Measurements from ENCODE around the gene RANBP10.

RANBP10 gene

DNA sequence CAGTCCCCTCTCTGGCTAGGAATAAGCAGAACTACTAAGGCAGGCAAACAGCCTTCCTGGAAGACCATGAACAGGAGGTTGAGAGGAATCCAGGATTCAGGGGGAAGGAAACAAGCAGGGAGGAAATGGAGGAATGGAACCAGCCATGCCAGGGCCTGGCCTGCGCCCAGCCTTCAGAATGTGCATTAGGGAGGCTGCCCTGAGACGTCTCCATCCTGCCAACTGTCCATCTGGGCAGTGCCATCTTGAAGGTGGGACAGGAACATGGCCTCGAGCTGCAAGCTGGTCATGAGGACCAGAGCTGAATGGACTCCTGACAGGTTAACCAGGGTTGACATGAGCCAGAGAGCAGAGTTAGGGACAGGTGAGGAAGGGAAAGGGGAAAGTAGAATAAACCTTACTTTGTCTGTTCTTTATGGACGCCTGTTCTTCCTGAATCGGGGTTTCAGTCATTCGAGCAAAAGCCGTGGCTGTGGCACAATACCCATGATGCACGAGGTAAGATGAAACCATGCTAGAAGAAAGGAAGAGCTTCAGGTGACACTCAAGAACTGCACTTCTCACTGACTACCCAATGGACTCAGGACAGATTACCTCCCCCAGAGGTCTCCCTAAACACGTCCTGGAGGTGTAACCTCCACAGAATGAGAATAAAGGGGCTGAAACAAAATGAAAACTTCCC, 75.1 kb downstream of the RANBP10 start:
- no peaks in the 10 kb centered on the region for H3K27me3 ChIP-seq (ENCODE audit: insufficient read depth, low read length, poor library complexity)
- no peaks in the 10 kb centered on the region for H4K20me1 ChIP-seq (ENCODE audit: insufficient read depth, low read length)
- H3K4me1 ChIP-seq (ENCODE audit: insufficient read depth, low read length): no peaks in the 10 kb centered on the region
- no peak overlapping the region for H2AFZ ChIP-seq (ENCODE audit: low read depth, low read length)
- H3K36me3 ChIP-seq (ENCODE audit: insufficient read depth, low read length): peaks cover 83% of the 10 kb centered on the region
- no peak overlapping the region for H3K9ac ChIP-seq (ENCODE audit: low read depth, low read length)
- no peak for TF ChIP-seq EZH2 (IDR thresholded peaks at IDR 0.05; ENCODE audit: borderline replicate concordance, low read depth, low read length, severe bottlenecking)
- TF ChIP-seq, protein P1, sequence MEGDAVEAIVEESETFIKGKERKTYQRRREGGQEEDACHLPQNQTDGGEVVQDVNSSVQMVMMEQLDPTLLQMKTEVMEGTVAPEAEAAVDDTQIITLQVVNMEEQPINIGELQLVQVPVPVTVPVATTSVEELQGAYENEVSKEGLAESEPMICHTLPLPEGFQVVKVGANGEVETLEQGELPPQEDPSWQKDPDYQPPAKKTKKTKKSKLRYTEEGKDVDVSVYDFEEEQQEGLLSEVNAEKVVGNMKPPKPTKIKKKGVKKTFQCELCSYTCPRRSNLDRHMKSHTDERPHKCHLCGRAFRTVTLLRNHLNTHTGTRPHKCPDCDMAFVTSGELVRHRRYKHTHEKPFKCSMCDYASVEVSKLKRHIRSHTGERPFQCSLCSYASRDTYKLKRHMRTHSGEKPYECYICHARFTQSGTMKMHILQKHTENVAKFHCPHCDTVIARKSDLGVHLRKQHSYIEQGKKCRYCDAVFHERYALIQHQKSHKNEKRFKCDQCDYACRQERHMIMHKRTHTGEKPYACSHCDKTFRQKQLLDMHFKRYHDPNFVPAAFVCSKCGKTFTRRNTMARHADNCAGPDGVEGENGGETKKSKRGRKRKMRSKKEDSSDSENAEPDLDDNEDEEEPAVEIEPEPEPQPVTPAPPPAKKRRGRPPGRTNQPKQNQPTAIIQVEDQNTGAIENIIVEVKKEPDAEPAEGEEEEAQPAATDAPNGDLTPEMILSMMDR (IDR thresholded peaks at IDR 0.05; ENCODE audit: borderline replicate concordance, extremely low read depth, low read length, poor library complexity, severe bottlenecking): no peak
- H3K27ac ChIP-seq (ENCODE audit: low read length): no peak overlapping the region
- no peak for DNase-seq
- H3K79me2 ChIP-seq (ENCODE audit: insufficient read depth, low read length): no peaks in the 10 kb centered on the region
- ATAC-seq (ENCODE audit: insufficient read depth, low read depth): no peak
- H3K4me2 ChIP-seq (ENCODE audit: insufficient read depth, low read length): no peak overlapping the region
- no peaks in the 10 kb centered on the region for H3K9me3 ChIP-seq (ENCODE audit: insufficient read depth, low read length, severe bottlenecking)
- no peak overlapping the region for H3K4me3 ChIP-seq (ENCODE audit: low read depth in 1 of 2, low read length in 2 of 2)

DNA sequence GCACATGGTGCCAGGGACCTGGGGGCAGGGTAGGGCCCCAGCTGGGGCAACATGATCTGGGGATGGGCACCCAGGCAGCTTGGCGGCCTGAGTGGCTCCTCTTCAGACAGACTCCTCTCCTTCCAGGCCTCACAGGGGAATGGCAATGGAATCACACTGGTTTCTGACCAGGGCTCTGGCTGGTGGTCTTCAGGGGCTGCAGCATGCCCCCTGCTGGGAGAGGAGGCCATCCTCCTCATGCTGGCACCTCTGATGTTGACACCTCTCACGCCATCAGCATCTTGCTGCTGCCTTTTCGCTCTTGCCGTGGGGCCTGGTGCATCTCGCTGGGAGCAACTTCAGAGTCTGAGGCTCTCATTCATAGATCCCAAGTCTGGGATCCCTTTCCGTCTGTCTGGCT, 76.0 kb downstream of the RANBP10 start:
- Histone ChIP-seq H3K4me3 (ENCODE audit: low read depth in 1 of 2, low read length in 2 of 2) (no peak overlapping the region), H3K9ac (ENCODE audit: low read depth, low read length) (no peak overlapping the region), H2AFZ (ENCODE audit: low read depth, low read length) (no peak overlapping the region), H3K4me1 (ENCODE audit: insufficient read depth, low read length) (no peaks in the 10 kb centered on the region), H3K79me2 (ENCODE audit: insufficient read depth, low read length) (no peaks in the 10 kb centered on the region), H3K36me3 (ENCODE audit: insufficient read depth, low read length) (peaks cover 84% of the 10 kb centered on the region), H3K4me2 (ENCODE audit: insufficient read depth, low read length) (no peak overlapping the region), H3K27me3 (ENCODE audit: insufficient read depth, low read length, poor library complexity) (no peaks in the 10 kb centered on the region), H3K9me3 (ENCODE audit: insufficient read depth, low read length, severe bottlenecking) (no peaks in the 10 kb centered on the region), H3K27ac (ENCODE audit: low read length) (no peak overlapping the region), H4K20me1 (ENCODE audit: insufficient read depth, low read length) (no peaks in the 10 kb centered on the region)
- ATAC-seq (ENCODE audit: insufficient read depth, low read depth): no peak
- DNase-seq: no peak
- TF ChIP-seq, protein P1 (IDR thresholded peaks at IDR 0.05; ENCODE audit: borderline replicate concordance, extremely low read depth, low read length, poor library complexity, severe bottlenecking): peak; percentile 19
- no peak for TF ChIP-seq EZH2 (IDR thresholded peaks at IDR 0.05; ENCODE audit: borderline replicate concordance, low read depth, low read length, severe bottlenecking)

DNA sequence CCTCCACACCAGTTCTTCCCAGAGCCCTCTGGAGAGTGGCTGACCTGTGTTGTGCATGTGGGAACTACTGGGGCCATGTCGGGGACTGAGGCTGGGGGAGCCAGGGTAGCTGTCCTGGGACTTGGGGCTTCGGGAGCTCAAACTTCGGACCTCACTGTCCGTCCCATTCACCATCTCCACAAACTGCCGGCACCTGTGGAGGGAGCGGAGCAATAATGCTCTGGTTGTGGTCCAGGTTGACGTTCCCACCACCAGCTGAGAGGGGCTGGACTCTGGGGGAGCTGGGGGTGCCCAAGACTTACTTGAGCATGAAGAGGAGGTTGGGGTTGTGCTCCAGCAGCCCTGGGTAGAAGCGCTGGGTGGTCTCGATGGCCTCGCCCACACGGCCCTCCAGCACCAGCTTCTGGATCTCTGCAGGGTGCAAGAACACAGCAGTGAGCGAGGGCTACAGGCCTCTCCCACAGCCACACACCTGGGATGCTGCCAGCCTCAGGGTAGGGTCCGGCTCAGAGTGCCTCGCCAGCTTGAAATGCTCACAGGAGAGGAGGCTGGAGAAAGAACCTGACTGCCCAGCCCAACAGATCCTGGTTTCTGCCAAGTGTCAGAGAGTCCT, 76.6 kb downstream of the RANBP10 start:
- H3K4me2 ChIP-seq (ENCODE audit: insufficient read depth, low read length): no peak overlapping the region
- H3K4me3 ChIP-seq (ENCODE audit: low read depth in 1 of 2, low read length in 2 of 2): no peak overlapping the region
- H4K20me1 ChIP-seq (ENCODE audit: insufficient read depth, low read length): no peaks in the 10 kb centered on the region
- H3K36me3 ChIP-seq (ENCODE audit: insufficient read depth, low read length): peaks cover 79% of the 10 kb centered on the region
- no peaks in the 10 kb centered on the region for H3K79me2 ChIP-seq (ENCODE audit: insufficient read depth, low read length)
- no peak for TF ChIP-seq EZH2 (IDR thresholded peaks at IDR 0.05; ENCODE audit: borderline replicate concordance, low read depth, low read length, severe bottlenecking)
- TF ChIP-seq, protein P1 (IDR thresholded peaks at IDR 0.05; ENCODE audit: borderline replicate concordance, extremely low read depth, low read length, poor library complexity, severe bottlenecking): no peak
- H3K9ac ChIP-seq (ENCODE audit: low read depth, low read length): no peak overlapping the region
- no peak for ATAC-seq (ENCODE audit: insufficient read depth, low read depth)
- no peak overlapping the region for H3K27ac ChIP-seq (ENCODE audit: low read length)
- DNase-seq: no peak
- H3K4me1 ChIP-seq (ENCODE audit: insufficient read depth, low read length): no peaks in the 10 kb centered on the region
- no peak overlapping the region for H2AFZ ChIP-seq (ENCODE audit: low read depth, low read length)
- H3K27me3 ChIP-seq (ENCODE audit: insufficient read depth, low read length, poor library complexity): no peaks in the 10 kb centered on the region
- no peaks in the 10 kb centered on the region for H3K9me3 ChIP-seq (ENCODE audit: insufficient read depth, low read length, severe bottlenecking)
